NT2/D1 (cell line): ENCODE measurements around the gene CSGALNACT2.

Experiments
- SUZ12 ChIP-seq: IDR thresholded peaks from 2 replicates; pipeline ENCODE4 v1.6.1; 2011; ENCODE audit not compliant: insufficient read length, insufficient read depth; ENCODE audit errors: extremely low read depth
- YY1 ChIP-seq: IDR thresholded peaks from 2 replicates; pipeline ENCODE4 v1.6.1; 2011; ENCODE audit not compliant: insufficient read length, insufficient read depth

GRCh38 chr10:43162604-43163003 lies 24.4 kb downstream of the CSGALNACT2 start:
- TF ChIP-seq SUZ12 (no peak), YY1 (no peak)
